ENCODE results near the gene ANKRD13A. TPM values are rescaled to one million over a fixed set of nuclear protein-coding genes. Genes with fewer than 3 reads are reported as not detected.
"Not testable (repeated sequence)": the region's sequence is repeated elsewhere in the genome, so short reads cannot be mapped to it uniquely, and the experiment has no call there.

Gene ANKRD13A
- total RNA-seq, 1 donor from 2014 or later: 52.2 TPM

- H3K4me1 ChIP-seq (ENCODE audit: control insufficient read depth in 3 of 3, insufficient read depth in 3 of 3, low read length in 3 of 3): peaks cover 17 to 46% (median 41%) of the 10 kb centered on the region in 3 donors
- H3K4me3 ChIP-seq (ENCODE audit: low read length in 3 of 3): no peak overlapping the region
- no peaks in the 10 kb centered on the region for H3K9me3 ChIP-seq (ENCODE audit: control insufficient read depth in 3 of 3, low read length in 3 of 3)
- peaks cover 13 to 21% (median 17%) of the 10 kb centered on the region in 3 donors for H3K36me3 ChIP-seq (ENCODE audit: control insufficient read depth in 3 of 3, insufficient read depth in 3 of 3, low read length in 3 of 3)
- peak overlapping the region; percentile 36 for H3K27ac ChIP-seq (ENCODE audit: low read depth, low read length)
- no peaks in the 10 kb centered on the region for H3K27me3 ChIP-seq (ENCODE audit: control insufficient read depth in 3 of 3, insufficient read depth in 3 of 3, low read length in 3 of 3)
- no peak overlapping the region for H3K9ac ChIP-seq (ENCODE audit: low read depth in 1 of 3, low read length in 3 of 3)
These were observed 40.0 kb downstream of the ANKRD13A start for GRCh38 chr12:110039085-110039807.

GRCh38 chr12:110042264-110042663 is 43.0 kb downstream of the ANKRD13A start:
- Histone ChIP-seq H3K27me3 (ENCODE audit: control insufficient read depth in 3 of 3, insufficient read depth in 3 of 3, low read length in 3 of 3) (no peaks in the 10 kb centered on the region), H3K27ac (ENCODE audit: low read depth, low read length) (peak overlapping the region; percentile 81), H3K36me3 (ENCODE audit: control insufficient read depth in 3 of 3, insufficient read depth in 3 of 3, low read length in 3 of 3) (peaks cover 4 to 12% (median 7%) of the 10 kb centered on the region in 3 donors), H3K9me3 (ENCODE audit: control insufficient read depth in 3 of 3, low read length in 3 of 3) (no peaks in the 10 kb centered on the region), H3K4me1 (ENCODE audit: control insufficient read depth in 3 of 3, insufficient read depth in 3 of 3, low read length in 3 of 3) (peaks cover 17 to 47% (median 41%) of the 10 kb centered on the region in 3 donors), H3K4me3 (ENCODE audit: low read length in 3 of 3) (peak overlapping the region in 1 of 3 donors; percentile 29), H3K9ac (ENCODE audit: low read depth in 1 of 3, low read length in 3 of 3) (peak overlapping the region; percentile 34 to 64 (median 63))

GRCh38 chr12:110046451-110047187 is 47.4 kb downstream of the ANKRD13A start:
- no peak overlapping the region for H3K4me3 ChIP-seq (ENCODE audit: low read length in 3 of 3)
- no peak overlapping the region for H3K27ac ChIP-seq (ENCODE audit: low read depth, low read length)
- peaks cover 0 to 4% (median 0%) of the 10 kb centered on the region in 3 donors for H3K36me3 ChIP-seq (ENCODE audit: control insufficient read depth in 3 of 3, insufficient read depth in 3 of 3, low read length in 3 of 3)
- H3K4me1 ChIP-seq (ENCODE audit: control insufficient read depth in 3 of 3, insufficient read depth in 3 of 3, low read length in 3 of 3): peaks cover 22 to 32% (median 30%) of the 10 kb centered on the region in 3 donors
- no peaks in the 10 kb centered on the region for H3K9me3 ChIP-seq (ENCODE audit: control insufficient read depth in 3 of 3, low read length in 3 of 3)
- H3K27me3 ChIP-seq (ENCODE audit: control insufficient read depth in 3 of 3, insufficient read depth in 3 of 3, low read length in 3 of 3): no peaks in the 10 kb centered on the region
- H3K9ac ChIP-seq (ENCODE audit: low read depth in 1 of 3, low read length in 3 of 3): no peak overlapping the region

GRCh38 chr12:110047297-110047940 is 48.2 kb downstream of the ANKRD13A start:
- H3K9me3 ChIP-seq (ENCODE audit: control insufficient read depth in 3 of 3, low read length in 3 of 3): no peaks in the 10 kb centered on the region
- peak overlapping the region; percentile 90 to 92 (median 91) for H3K4me3 ChIP-seq (ENCODE audit: low read length in 3 of 3)
- H3K9ac ChIP-seq (ENCODE audit: low read depth in 1 of 3, low read length in 3 of 3): peak overlapping the region; percentile 61 to 84 (median 79)
- H3K4me1 ChIP-seq (ENCODE audit: control insufficient read depth in 3 of 3, insufficient read depth in 3 of 3, low read length in 3 of 3): peaks cover 14 to 25% (median 22%) of the 10 kb centered on the region in 3 donors
- no peaks in the 10 kb centered on the region for H3K36me3 ChIP-seq (ENCODE audit: control insufficient read depth in 3 of 3, insufficient read depth in 3 of 3, low read length in 3 of 3)
- H3K27ac ChIP-seq (ENCODE audit: low read depth, low read length): no peak overlapping the region
- no peaks in the 10 kb centered on the region for H3K27me3 ChIP-seq (ENCODE audit: control insufficient read depth in 3 of 3, insufficient read depth in 3 of 3, low read length in 3 of 3)

- Histone ChIP-seq H3K27me3 (ENCODE audit: control insufficient read depth in 3 of 3, insufficient read depth in 3 of 3, low read length in 3 of 3) (no peaks in the 10 kb centered on the region), H3K9me3 (ENCODE audit: control insufficient read depth in 3 of 3, low read length in 3 of 3) (no peaks in the 10 kb centered on the region), H3K9ac (ENCODE audit: low read depth in 1 of 3, low read length in 3 of 3) (peak within 1 kb of the TSS; percentile 61 to 84 (median 79)), H3K36me3 (ENCODE audit: control insufficient read depth in 3 of 3, insufficient read depth in 3 of 3, low read length in 3 of 3) (no peaks in the 10 kb centered on the region), H3K4me3 (ENCODE audit: low read length in 3 of 3) (peak within 1 kb of the TSS; percentile 90 to 92 (median 91)), H3K27ac (ENCODE audit: low read depth, low read length) (peak within 1 kb of the TSS; percentile 69), H3K4me1 (ENCODE audit: control insufficient read depth in 3 of 3, insufficient read depth in 3 of 3, low read length in 3 of 3) (peaks cover 8 to 17% (median 12%) of the 10 kb centered on the region in 3 donors)
These were observed 49.2 kb downstream of the ANKRD13A start, which contains the start of gene C12orf76 for GRCh38 chr12:110048242-110049027. Gene C12orf76 (minus strand): TSS chr12:110048522. CDS start chr12:110048495, 27 bp downstream.

DNA sequence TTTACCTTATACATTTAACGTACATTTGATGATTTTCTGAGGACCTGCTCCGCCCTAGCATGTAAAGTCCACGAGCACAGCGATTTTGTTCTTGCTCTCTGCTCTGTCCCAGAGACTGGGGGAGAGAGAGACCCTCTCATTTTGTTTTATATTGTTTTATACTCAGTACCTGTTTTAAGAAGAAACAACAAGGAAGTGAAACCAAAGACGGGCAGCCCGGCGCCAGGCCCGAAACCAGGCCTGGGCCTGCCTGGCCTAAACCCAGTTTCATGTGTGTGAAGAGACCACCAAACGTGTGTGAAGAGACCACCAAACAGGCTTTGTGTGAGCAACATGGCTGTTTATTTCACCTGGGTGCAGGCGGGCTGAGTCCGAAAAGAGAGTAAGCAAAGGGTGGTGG is 49.8 kb downstream of the ANKRD13A start:
- H3K9me3 ChIP-seq (ENCODE audit: control insufficient read depth in 3 of 3, low read length in 3 of 3); H3K36me3 ChIP-seq (ENCODE audit: control insufficient read depth in 3 of 3, insufficient read depth in 3 of 3, low read length in 3 of 3); H3K27me3 ChIP-seq (ENCODE audit: control insufficient read depth in 3 of 3, insufficient read depth in 3 of 3, low read length in 3 of 3): not testable (repeated sequence)
- Histone ChIP-seq H3K9ac (ENCODE audit: low read depth in 1 of 3, low read length in 3 of 3) (peak overlapping the region; percentile 57 to 84 (median 61)), H3K4me3 (ENCODE audit: low read length in 3 of 3) (peak overlapping the region; percentile 90 to 92 (median 91)), H3K4me1 (ENCODE audit: control insufficient read depth in 3 of 3, insufficient read depth in 3 of 3, low read length in 3 of 3) (peaks cover 8 to 17% (median 12%) of the 10 kb centered on the region in 3 donors), H3K27ac (ENCODE audit: low read depth, low read length) (peak overlapping the region; percentile 69)

GRCh38 chr12:110049666-110050065 is 50.4 kb downstream of the ANKRD13A start:
- peaks cover 8 to 17% (median 12%) of the 10 kb centered on the region in 3 donors for H3K4me1 ChIP-seq (ENCODE audit: control insufficient read depth in 3 of 3, insufficient read depth in 3 of 3, low read length in 3 of 3)
- not testable (repeated sequence) for H3K9ac ChIP-seq (ENCODE audit: low read depth in 1 of 3, low read length in 3 of 3); H3K27ac ChIP-seq (ENCODE audit: low read depth, low read length); H3K27me3 ChIP-seq (ENCODE audit: control insufficient read depth in 3 of 3, insufficient read depth in 3 of 3, low read length in 3 of 3); H3K9me3 ChIP-seq (ENCODE audit: control insufficient read depth in 3 of 3, low read length in 3 of 3); H3K36me3 ChIP-seq (ENCODE audit: control insufficient read depth in 3 of 3, insufficient read depth in 3 of 3, low read length in 3 of 3); H3K4me3 ChIP-seq (ENCODE audit: low read length in 3 of 3)

DNA sequence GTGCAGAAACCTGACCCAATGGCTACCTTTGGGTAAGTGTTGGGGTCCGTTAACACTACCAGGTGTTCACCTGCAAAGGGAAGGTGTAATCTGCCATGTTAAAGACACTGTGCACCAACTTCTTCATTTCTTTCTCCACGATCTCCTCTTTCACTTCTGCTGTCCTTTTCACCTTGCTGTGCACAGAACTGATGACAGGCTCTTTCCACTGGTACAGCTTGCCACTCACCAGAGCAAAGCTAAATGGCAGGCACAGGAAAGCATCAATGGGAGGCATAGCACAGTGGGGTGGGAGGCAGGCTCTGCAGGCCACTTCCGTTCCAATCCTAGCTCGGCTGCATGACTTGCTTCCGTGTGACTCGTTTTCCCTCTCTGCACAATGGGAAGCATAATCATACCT is 51.7 kb downstream of the ANKRD13A start:
- Histone ChIP-seq H3K9me3 (ENCODE audit: control insufficient read depth in 3 of 3, low read length in 3 of 3) (no peaks in the 10 kb centered on the region), H3K36me3 (ENCODE audit: control insufficient read depth in 3 of 3, insufficient read depth in 3 of 3, low read length in 3 of 3) (no peaks in the 10 kb centered on the region), H3K4me3 (ENCODE audit: low read length in 3 of 3) (no peak overlapping the region), H3K4me1 (ENCODE audit: control insufficient read depth in 3 of 3, insufficient read depth in 3 of 3, low read length in 3 of 3) (peaks cover 8 to 17% (median 12%) of the 10 kb centered on the region in 3 donors), H3K27ac (ENCODE audit: low read depth, low read length) (no peak overlapping the region), H3K27me3 (ENCODE audit: control insufficient read depth in 3 of 3, insufficient read depth in 3 of 3, low read length in 3 of 3) (no peaks in the 10 kb centered on the region), H3K9ac (ENCODE audit: low read depth in 1 of 3, low read length in 3 of 3) (no peak overlapping the region)

Data from skeletal muscle tissue (tissue), 4 donors.